Loucy (cell line): ENCODE data around the gene PFDN6.

ENCODE experiments used
- EZH2phosphoT487 ChIP-seq: fragments of 200-600 bp; IDR thresholded peaks from 2 replicates; pipeline ENCODE4 v1.6.1; 2018; ENCODE audit warnings: antibody characterized with exemption, mild to moderate bottlenecking, moderate library complexity, borderline replicate concordance
- TF ChIP-seq, protein P1 (sequence below): fragments of 200-600 bp; sonication (generic); conservative IDR thresholded peaks from 2 replicates; pipeline ENCODE4 v1.5.1; 2014; ENCODE audit warnings: mild to moderate bottlenecking, antibody characterized with exemption, low read length

DNA sequence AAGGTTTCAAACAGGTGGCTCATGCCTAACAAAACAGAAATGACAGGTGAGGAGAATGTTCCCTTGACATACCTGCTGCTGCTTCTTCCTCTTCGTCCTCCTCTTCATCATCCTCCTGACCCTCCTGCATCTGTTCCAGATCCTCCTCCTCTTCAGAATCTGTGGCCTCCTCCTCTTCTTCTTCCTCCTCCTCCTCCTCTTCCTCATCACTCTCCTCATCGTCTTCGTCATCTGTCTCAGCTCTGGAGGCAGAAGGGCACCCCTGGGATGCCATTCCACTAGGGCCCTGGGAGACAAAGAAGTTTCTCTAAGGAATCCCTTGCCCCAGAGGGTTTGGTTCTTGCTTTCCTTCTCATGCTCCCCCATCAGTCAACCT is 30.5 kb downstream of the PFDN6 start:
- TF ChIP-seq, protein P1, sequence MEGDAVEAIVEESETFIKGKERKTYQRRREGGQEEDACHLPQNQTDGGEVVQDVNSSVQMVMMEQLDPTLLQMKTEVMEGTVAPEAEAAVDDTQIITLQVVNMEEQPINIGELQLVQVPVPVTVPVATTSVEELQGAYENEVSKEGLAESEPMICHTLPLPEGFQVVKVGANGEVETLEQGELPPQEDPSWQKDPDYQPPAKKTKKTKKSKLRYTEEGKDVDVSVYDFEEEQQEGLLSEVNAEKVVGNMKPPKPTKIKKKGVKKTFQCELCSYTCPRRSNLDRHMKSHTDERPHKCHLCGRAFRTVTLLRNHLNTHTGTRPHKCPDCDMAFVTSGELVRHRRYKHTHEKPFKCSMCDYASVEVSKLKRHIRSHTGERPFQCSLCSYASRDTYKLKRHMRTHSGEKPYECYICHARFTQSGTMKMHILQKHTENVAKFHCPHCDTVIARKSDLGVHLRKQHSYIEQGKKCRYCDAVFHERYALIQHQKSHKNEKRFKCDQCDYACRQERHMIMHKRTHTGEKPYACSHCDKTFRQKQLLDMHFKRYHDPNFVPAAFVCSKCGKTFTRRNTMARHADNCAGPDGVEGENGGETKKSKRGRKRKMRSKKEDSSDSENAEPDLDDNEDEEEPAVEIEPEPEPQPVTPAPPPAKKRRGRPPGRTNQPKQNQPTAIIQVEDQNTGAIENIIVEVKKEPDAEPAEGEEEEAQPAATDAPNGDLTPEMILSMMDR: no peak
- TF ChIP-seq EZH2phosphoT487: no peak
